ENCODE results near the gene NMRK2.

GRCh38 chr19:3977242-3978143, 44.6 kb downstream of the NMRK2 start:
- TF ChIP-seq CTCF (conservative IDR thresholded peaks at IDR 0.05) (no peak), ZFX (IDR thresholded peaks at IDR 0.05) (no peak)

All from C4-2B (cell line).